HepG2 (cell line): ENCODE results near the gene WWTR1. TPM values are rescaled to one million over a fixed set of nuclear protein-coding genes. Genes with fewer than 3 reads are reported as not detected.
A peak's percentile ranks its signal among the peaks of the same experiment; 100 is the strongest.

Source experiments
- ASH2L ChIP-seq: fragments of 300-600, 200-600 bp; sonication (generic); IDR thresholded peaks from 2 replicates; pipeline ENCODE4 v1.7.0; 2017; ENCODE audit warnings: low read depth, mild to moderate bottlenecking, moderate library complexity, mixed read lengths, low read length; ENCODE audit not compliant: insufficient read length
- ESRRA ChIP-seq: sonication (generic); formaldehyde crosslinking; IDR thresholded peaks from 2 replicates; pipeline ENCODE4 v1.5.1; 2020; ENCODE audit warnings: mild to moderate bottlenecking, low read depth, missing genetic modification reagents
- FOXA3 ChIP-seq: IDR thresholded peaks from 2 replicates; pipeline ENCODE4 v1.6.1; 2016; ENCODE audit warnings: missing genetic modification reagents, missing compliant biosample characterization
- GATA4 ChIP-seq: sonication (generic); IDR thresholded peaks from 2 replicates; pipeline ENCODE4 v1.6.1; 2016; ENCODE audit warnings: antibody characterized with exemption, low read depth, borderline replicate concordance
- MEF2D ChIP-seq: sonication (generic); formaldehyde crosslinking; IDR thresholded peaks from 2 replicates; pipeline ENCODE4 v1.5.1; 2020; ENCODE audit warnings: mild to moderate bottlenecking, missing genetic modification reagents
- MIER3 ChIP-seq: IDR thresholded peaks from 2 replicates; pipeline ENCODE4 v1.6.1; 2016; ENCODE audit warnings: missing compliant biosample characterization, borderline replicate concordance
- PHB2 ChIP-seq: fragments of 450-650 bp; IDR thresholded peaks from 2 replicates; pipeline ENCODE4 v1.6.1; 2018; ENCODE audit not compliant: partially characterized antibody
- PITX1 ChIP-seq: sonication (generic); formaldehyde crosslinking; IDR thresholded peaks from 2 replicates; pipeline ENCODE4 v1.5.1; 2020; ENCODE audit warnings: mild to moderate bottlenecking, missing genetic modification reagents
- PRMT3 ChIP-seq: sonication (generic); formaldehyde crosslinking; IDR thresholded peaks from 2 replicates; pipeline ENCODE4 v1.8.1; 2022; ENCODE audit warnings: low read depth, mild to moderate bottlenecking, moderate library complexity, missing genetic modification reagents, borderline replicate concordance
- RFXAP ChIP-seq: sonication (generic); formaldehyde crosslinking; IDR thresholded peaks from 2 replicates; pipeline ENCODE4 v1.4.0; 2020; ENCODE audit warnings: missing genetic modification reagents, borderline replicate concordance
- ZMYM3 ChIP-seq: sonication (generic); formaldehyde crosslinking; IDR thresholded peaks from 2 replicates; pipeline ENCODE4 v1.5.1; 2020; ENCODE audit warnings: mild to moderate bottlenecking, missing genetic modification reagents
- ZNF256 ChIP-seq: sonication (generic); formaldehyde crosslinking; conservative IDR thresholded peaks from 2 replicates; pipeline ENCODE4 v1.4.0; 2020; ENCODE audit warnings: missing genetic modification reagents
- ZNF335 ChIP-seq: sonication (generic); formaldehyde crosslinking; IDR thresholded peaks from 2 replicates; pipeline ENCODE4 v1.4.0; 2020; ENCODE audit warnings: missing genetic modification reagents
- ZNF776 ChIP-seq: sonication (generic); formaldehyde crosslinking; IDR thresholded peaks from 2 replicates; pipeline ENCODE4 v1.4.0; 2020; ENCODE audit warnings: mild to moderate bottlenecking, missing genetic modification reagents
- ZSCAN31 ChIP-seq: sonication (generic); formaldehyde crosslinking; IDR thresholded peaks from 2 replicates; pipeline ENCODE4 v1.5.0; 2020; ENCODE audit warnings: low read depth, mild to moderate bottlenecking, missing genetic modification reagents
- polyA plus RNA-seq, 8 experiments: library from polyadenylated mRNA; depleted of rRNA in 3 of 8; stranded (reverse) in 7 of 8; unstranded in 1 of 8; fragments of >200 nt; fragmentation: Illumina TruSeq in 4 of 8; extraction: Trizol in 4 of 8; gene quantifications; 2 replicates each; pipeline versions ENCODE4 v1.2.1 to v1.2.3, GENCODE V29; 2011 to 2016; ENCODE audit warnings: low read depth in 4 of 8, missing spikeins in 1 of 8, mixed read lengths in 1 of 8; ENCODE audit not compliant: insufficient read depth in 1 of 8
- total RNA-seq, 5 experiments: library from RNA; depleted of rRNA; stranded (reverse); fragments of >200 nt; fragmentation: Illumina TruSeq; extraction: Trizol; gene quantifications; 2 replicates each; pipeline ENCODE4 v1.2.3, GENCODE V29; 2016; ENCODE audit warnings: low read depth in 1 of 5
- TF ChIP-seq, protein P1 (sequence below): sonication (generic); formaldehyde crosslinking; IDR thresholded peaks from 2 replicates; pipeline ENCODE4 v1.4.0; 2020; ENCODE audit warnings: missing genetic modification reagents
- TF ChIP-seq, protein P2 (sequence below): IDR thresholded peaks from 2 replicates; pipeline ENCODE4 v1.6.1; 2012; ENCODE audit warnings: inconsistent platforms
- TF ChIP-seq, protein P3 (sequence below): IDR thresholded peaks from 2 replicates; pipeline ENCODE4 v1.4.0; 2020; ENCODE audit warnings: mild to moderate bottlenecking, missing genetic modification reagents
- TF ChIP-seq, protein P4 (sequence below): IDR thresholded peaks from 2 replicates; pipeline ENCODE4 v1.6.1; 2012; ENCODE audit warnings: low read depth, low read length, improper control_type of control experiment
- TF ChIP-seq, protein P5 (sequence below): sonication (generic); formaldehyde crosslinking; IDR thresholded peaks from 2 replicates; pipeline ENCODE4 v1.8.1; 2023; ENCODE audit warnings: mild to moderate bottlenecking, moderate library complexity, missing genetic modification reagents
- TF ChIP-seq, protein P6 (sequence below): IDR thresholded peaks from 2 replicates; pipeline ENCODE4 v1.6.1; 2016; ENCODE audit warnings: control low read depth

WWTR1 gene
- total and polyA plus RNA-seq, 2 of the 13 experiments (the other 11 are each of a cell fraction or from before 2014, with no cell fraction given): 19.7 to 139 TPM

DNA sequence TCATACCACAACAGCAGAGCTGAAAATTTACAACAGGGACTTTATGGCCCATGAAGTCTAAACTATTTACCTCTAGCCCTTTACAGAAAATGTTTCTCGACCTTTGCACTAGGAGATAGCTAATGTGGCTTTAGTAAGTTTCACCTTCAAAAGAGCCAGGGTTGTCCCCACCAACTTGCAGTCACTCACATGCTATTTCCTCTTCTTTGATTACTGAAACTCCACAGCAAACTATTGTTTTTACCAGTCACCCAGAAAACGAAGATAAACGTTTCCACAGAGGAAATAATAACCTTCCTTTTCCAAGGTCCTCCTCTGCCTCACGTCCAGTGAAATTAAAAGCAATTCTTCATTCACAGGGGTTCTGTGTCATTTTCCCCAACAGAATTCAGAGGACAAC lies 48.2 kb downstream of the WWTR1 start (continued):
- TF ChIP-seq, protein P1, sequence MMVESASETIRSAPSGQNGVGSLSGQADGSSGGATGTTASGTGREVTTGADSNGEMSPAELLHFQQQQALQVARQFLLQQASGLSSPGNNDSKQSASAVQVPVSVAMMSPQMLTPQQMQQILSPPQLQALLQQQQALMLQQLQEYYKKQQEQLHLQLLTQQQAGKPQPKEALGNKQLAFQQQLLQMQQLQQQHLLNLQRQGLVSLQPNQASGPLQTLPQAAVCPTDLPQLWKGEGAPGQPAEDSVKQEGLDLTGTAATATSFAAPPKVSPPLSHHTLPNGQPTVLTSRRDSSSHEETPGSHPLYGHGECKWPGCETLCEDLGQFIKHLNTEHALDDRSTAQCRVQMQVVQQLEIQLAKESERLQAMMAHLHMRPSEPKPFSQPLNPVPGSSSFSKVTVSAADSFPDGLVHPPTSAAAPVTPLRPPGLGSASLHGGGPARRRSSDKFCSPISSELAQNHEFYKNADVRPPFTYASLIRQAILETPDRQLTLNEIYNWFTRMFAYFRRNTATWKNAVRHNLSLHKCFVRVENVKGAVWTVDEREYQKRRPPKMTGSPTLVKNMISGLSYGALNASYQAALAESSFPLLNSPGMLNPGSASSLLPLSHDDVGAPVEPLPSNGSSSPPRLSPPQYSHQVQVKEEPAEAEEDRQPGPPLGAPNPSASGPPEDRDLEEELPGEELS: peak; percentile 88
- TF ChIP-seq ZNF256 (CRISPR knock-in tag) (no peak), MEF2D (peak; percentile 79; the same call in 1 of the 2 replicates), FOXA3 (CRISPR knock-in tag) (peak; percentile 74), GATA4 (peak; percentile 83; the same call in 1 of the 2 replicates), PITX1 (CRISPR knock-in tag) (peak; percentile 49; the same call in 1 of the 2 replicates), PHB2 (no peak), ZNF335 (0 out of 2 replicates have a peak, but pooled peaks have one; percentile 26), RFXAP (no peak), ASH2L (peak; percentile 66), PRMT3 (CRISPR knock-in tag) (no peak), ZNF776 (CRISPR knock-in tag) (no peak), ZSCAN31 (CRISPR knock-in tag) (no peak), ZMYM3 (peak; percentile 75), MIER3 (CRISPR knock-in tag) (0 out of 2 replicates have a peak, but pooled peaks have one; percentile 29), ESRRA (CRISPR knock-in tag) (peak; percentile 92)
- TF ChIP-seq, protein P2, sequence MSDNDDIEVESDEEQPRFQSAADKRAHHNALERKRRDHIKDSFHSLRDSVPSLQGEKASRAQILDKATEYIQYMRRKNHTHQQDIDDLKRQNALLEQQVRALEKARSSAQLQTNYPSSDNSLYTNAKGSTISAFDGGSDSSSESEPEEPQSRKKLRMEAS: peak; percentile 40; the same call in 1 of the 2 replicates
- TF ChIP-seq, protein P3, sequence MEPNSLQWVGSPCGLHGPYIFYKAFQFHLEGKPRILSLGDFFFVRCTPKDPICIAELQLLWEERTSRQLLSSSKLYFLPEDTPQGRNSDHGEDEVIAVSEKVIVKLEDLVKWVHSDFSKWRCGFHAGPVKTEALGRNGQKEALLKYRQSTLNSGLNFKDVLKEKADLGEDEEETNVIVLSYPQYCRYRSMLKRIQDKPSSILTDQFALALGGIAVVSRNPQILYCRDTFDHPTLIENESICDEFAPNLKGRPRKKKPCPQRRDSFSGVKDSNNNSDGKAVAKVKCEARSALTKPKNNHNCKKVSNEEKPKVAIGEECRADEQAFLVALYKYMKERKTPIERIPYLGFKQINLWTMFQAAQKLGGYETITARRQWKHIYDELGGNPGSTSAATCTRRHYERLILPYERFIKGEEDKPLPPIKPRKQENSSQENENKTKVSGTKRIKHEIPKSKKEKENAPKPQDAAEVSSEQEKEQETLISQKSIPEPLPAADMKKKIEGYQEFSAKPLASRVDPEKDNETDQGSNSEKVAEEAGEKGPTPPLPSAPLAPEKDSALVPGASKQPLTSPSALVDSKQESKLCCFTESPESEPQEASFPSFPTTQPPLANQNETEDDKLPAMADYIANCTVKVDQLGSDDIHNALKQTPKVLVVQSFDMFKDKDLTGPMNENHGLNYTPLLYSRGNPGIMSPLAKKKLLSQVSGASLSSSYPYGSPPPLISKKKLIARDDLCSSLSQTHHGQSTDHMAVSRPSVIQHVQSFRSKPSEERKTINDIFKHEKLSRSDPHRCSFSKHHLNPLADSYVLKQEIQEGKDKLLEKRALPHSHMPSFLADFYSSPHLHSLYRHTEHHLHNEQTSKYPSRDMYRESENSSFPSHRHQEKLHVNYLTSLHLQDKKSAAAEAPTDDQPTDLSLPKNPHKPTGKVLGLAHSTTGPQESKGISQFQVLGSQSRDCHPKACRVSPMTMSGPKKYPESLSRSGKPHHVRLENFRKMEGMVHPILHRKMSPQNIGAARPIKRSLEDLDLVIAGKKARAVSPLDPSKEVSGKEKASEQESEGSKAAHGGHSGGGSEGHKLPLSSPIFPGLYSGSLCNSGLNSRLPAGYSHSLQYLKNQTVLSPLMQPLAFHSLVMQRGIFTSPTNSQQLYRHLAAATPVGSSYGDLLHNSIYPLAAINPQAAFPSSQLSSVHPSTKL: peak; percentile 94
- TF ChIP-seq, protein P4, sequence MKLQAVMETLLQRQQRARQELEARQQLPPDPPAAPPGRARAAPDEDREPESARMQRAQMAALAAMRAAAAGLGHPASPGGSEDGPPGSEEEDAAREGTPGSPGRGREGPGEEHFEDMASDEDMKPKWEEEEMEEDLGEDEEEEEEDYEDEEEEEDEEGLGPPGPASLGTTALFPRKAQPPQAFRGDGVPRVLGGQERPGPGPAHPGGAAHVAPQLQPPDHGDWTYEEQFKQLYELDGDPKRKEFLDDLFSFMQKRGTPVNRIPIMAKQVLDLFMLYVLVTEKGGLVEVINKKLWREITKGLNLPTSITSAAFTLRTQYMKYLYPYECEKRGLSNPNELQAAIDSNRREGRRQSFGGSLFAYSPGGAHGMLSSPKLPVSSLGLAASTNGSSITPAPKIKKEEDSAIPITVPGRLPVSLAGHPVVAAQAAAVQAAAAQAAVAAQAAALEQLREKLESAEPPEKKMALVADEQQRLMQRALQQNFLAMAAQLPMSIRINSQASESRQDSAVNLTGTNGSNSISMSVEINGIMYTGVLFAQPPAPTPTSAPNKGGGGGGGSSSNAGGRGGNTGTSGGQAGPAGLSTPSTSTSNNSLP: 0 out of 2 replicates have a peak, but pooled peaks have one; percentile 4
- TF ChIP-seq, protein P5, sequence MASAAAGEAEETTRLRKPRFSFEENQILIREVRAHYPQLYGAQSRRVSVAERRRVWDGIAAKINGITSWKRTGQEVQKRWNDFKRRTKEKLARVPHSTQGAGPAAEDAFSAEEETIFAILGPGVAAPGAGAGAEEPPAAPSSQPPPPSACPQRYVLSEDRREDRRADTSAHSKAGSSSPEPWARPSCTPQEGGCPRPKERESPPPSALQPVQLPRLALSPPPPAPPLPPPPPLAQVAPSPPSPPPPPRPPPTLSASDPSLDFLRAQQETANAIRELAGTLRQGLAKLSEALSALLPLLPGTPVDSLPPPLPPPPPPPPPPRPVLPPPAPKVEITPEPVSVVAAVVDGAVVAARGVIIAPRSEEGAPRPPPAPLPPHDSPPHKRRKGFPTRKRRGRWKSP (CRISPR knock-in tag): no peak
- TF ChIP-seq, protein P6, sequence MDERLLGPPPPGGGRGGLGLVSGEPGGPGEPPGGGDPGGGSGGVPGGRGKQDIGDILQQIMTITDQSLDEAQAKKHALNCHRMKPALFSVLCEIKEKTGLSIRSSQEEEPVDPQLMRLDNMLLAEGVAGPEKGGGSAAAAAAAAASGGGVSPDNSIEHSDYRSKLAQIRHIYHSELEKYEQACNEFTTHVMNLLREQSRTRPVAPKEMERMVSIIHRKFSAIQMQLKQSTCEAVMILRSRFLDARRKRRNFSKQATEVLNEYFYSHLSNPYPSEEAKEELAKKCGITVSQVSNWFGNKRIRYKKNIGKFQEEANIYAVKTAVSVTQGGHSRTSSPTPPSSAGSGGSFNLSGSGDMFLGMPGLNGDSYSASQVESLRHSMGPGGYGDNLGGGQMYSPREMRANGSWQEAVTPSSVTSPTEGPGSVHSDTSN: no peak
